CD4-positive, alpha-beta T cell treated with Interleukin-21 for 1 hour (primary cell): Measurements from ENCODE around the gene ZBTB48.
A peak's percentile ranks its signal among the peaks of the same experiment; 100 is the strongest.
"Not testable (repeated sequence)": the region's sequence is repeated elsewhere in the genome, so short reads cannot be mapped to it uniquely, and the experiment has no call there.

Source experiments
- DNase-seq: peaks from one replicate; pipeline ENCODE4 v3.0.0-alpha.2; 2020

ZBTB48 gene

DNA sequence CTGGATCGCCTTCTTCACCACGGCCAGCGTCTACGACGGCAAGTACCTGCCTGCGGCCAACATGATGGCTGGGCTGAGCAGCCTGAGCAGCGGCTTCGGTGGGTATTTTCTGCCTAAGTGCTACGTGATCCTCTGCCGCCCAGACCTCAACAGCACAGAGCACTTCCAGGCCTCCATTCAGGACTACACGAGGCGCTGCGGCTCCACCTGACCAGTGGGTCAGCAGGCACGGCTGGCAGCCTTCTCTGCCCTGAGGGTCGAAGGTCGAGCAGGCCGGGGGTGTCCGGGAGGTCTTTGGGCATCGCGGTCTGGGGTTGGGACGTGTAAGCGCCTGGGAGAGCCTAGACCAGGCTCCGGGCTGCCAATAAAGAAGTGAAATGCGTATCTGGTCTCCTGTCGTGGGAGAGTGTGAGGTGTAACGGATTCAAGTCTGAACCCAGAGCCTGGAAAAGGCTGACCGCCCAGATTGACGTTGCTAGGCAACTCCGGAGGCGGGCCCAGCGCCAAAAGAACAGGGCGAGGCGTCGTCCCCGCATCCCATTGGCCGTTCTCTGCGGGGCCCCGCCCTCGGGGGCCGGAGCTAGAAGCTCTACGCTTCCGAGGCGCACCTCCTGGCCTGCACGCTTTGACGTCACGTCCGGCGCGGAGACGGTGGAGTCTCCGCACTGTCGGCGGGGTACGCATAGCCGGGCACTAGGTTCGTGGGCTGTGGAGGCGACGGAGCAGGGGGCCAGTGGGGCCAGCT lies at the start of gene ZBTB48:
Gene ZBTB48, plus strand, starts transcription at position 621 of the 745 bp plus-strand sequence. CDS start 616 bp downstream, outside the sequence.
- DNase-seq: peak; percentile 97

DNA sequence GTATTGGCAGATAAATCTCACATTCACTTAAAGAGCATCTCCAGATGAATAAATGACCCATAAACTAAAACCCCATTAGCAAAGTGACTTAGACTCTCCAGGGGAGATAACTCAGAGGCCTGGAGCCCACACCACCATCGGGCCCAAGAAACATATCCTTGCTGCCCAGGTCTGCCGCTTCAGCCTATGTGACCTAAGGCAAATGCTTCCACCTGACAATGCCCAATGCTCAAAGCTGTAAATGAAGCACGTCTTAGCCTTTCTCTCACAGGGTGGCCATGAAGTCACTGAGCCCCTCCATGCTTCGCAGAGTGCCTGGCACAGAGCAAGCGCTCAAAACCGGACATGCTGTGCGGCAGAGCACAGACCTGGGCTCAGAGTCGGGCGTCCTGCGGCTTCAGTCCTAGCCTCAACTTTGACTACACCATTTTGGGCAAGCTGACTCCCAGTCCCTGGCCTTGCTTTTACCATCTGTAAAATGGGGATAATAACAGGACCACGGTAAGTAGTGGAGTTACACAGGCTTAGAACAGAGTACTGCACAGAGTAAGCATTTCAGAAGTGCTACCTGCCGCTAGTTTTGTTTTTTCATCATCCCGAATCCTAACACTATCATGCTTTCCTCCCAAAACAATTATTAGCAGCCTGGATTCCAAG lies 49.2 kb upstream of the ZBTB48 start:
- DNase-seq: no peak

DNA sequence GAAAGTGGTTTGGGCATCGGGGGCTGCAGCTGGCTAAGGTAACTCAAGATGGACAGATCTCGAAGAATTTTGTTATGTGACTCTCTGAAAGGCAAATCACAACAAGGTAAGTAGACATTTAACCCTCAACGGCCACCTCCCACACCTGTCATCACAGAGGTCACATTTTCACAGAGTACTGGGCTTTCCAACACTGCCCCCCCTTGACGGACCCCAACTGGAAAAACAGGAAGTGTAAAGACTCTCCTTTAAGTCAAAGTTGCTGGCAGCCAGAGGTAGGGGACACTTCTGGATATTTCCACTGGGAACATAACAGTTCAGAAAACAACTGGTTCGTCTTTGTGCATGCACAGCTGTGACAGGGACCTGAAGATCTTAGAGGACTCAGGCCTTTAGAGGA lies 47.8 kb upstream of the ZBTB48 start:
- no peak for DNase-seq

DNA sequence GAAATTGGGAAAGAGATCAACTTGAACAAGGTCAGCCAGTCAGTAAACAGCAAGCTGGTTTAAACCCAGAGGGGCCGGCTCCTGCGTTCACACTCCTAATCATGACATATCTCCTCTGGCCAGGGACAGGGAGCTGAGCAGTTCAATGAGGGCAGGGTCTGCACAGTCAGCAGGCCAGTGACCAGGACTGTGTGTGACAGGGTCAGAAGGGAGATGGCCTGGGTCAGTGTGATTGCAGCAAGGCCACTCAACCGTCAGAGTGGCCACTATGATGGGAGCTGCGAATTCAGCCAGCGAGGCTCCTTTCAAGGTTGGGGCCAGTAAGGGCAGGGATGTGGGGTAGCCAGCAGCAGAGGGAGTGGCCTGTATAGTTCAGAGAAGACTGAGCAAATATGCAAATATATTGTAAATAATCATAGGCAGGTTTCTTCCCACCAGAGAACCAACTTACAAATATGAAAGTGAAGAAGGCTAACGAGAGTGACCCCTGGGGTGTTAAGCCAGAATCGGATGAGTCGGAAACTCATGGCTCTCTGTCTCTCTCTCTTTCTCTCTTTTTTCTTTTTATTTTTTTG lies 45.5 kb upstream of the ZBTB48 start:
- no peak for DNase-seq

DNA sequence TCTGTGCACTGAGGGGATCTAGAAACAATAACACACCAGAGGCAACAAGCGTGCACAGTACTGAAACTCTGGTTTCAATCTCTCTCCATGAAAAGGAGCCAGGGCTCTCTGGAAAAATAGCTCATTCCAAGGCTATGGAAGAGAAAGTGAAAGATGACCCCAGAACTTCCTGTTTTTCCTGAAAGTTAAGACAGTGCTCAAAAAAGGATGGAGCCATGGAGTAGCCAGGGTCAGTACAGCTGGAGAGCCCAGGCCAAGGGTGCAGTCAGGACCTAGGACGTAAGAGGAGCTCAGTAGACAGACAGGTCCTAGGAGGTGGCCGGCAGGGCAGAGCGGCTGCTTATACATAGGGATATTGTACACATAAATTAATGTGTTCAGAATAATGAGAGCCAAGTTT lies 44.6 kb upstream of the ZBTB48 start:
- no peak for DNase-seq

- DNase-seq: no peak
These were observed 43.5 kb upstream of the ZBTB48 start for GRCh38 chr1:6536291-6536690.

DNA sequence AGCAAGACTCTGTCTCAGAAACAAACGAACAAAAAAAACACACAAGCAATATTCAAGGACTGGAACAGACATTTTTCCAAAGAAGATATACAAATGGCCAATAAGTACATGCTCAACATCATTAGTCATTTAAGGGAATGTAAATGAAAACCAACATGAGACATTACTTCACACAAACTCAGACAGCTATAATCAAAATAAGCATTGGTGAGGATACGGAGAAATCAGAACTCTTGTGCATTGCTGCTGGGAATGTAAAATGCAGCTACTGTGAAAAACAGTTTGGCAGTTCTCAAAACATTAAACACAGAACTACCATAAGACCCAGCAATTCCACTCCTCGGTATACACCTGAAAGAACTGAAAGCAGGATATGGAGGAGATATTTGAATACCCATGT lies 40.8 kb upstream of the ZBTB48 start:
- DNase-seq: no peak

GRCh38 chr1:6544831-6545230 lies 35.0 kb upstream of the ZBTB48 start:
- DNase-seq: no peak

DNA sequence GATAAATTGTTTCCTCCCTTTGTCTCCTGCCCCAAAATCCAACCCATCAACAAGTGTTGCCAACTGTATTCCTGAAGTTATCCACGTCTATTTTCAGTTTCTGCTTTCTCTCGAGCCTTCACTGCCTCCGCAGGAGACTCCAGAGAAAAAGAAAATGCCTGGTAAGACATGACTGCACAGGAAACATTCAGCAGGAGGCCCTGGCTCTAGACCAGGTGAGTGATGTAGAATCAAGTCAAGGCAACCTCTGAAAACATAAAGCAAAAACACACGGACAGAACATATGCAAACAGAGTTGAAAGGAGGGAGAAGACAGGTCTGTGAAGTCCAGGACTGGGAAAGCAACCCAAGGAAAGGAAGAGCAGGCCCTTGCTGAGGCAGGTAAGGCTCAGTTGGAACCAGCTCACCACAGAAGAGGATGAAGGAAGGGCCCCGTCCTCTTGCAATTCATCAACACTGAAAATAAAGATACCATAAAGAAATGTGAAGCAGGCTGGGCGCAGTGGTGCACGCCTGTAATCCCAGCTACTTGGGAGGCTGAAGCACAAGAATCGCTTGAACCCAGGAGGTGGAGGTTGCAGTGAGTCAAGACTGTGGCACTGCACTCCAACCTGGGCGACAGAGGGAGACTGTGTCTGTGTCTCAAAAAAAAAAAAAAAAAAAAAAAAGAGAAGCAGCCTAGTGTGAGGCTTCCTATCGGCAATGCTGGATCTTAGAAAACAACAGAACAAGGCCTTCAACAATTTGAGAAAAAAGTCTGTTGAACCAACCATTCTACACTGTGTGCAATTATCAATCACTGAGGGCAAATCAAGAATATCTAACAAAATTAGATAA lies 34.3 kb upstream of the ZBTB48 start:
- DNase-seq: peak; percentile 7

- DNase-seq: no peak
These were observed 33.5 kb upstream of the ZBTB48 start for GRCh38 chr1:6546326-6546725.

DNA sequence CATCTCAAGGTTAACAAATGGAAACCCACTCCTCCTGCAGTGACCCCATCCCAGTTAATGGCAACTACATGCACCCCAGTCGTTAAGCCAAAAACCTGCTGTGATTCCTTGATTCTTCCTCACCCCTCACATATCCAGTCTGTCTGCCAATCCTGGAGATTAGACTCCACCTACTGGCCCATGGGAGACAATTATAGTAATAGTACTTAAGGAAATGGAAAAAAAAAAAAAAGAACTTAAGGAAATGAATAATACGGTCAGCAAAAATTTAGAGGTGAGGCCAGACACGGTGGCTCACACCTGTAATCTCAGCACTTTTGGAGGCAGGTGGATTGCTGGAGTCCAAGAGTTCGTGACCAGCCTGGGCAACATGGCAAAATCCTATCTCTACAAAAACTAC lies 32.5 kb upstream of the ZBTB48 start:
- no peak for DNase-seq

- DNase-seq: peak; percentile 95
These were observed 25.5 kb upstream of the ZBTB48 start, which contains the start of gene NOL9 for GRCh38 chr1:6554031-6554906. Gene NOL9, minus strand, starts transcription at chr1:6554513. Its CDS starts 11 bp downstream, at chr1:6554502.

GRCh38 chr1:6554907-6555778 lies 24.7 kb upstream of the ZBTB48 start, which contains the start of gene TAS1R1:
Gene TAS1R1, plus strand, starts transcription at chr1:6555307. Its CDS starts 67 bp downstream, at chr1:6555374.
- DNase-seq: no peak

- DNase-seq: no peak
These were observed 22.2 kb upstream of the ZBTB48 start for GRCh38 chr1:6557597-6557996.

DNA sequence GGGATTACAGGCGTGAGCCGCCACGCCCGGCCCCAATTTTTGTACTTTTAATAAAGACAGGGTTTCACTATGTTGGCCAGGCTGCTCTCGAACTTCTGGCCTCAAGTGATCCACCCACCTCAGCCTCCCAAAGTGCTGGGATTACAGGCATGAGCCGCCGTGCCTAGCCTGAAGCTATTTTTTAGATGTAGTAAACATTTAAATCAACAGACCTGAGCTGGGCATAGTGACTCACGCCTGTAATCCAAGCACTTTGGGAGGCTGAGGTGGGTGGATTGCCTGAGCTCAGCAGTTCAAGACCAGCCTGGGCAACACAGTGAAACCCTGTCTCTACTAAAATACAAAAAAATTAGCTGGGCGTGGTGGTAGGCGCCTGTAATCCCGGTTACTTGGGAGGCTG lies 20.6 kb upstream of the ZBTB48 start:
- DNase-seq: not testable (repeated sequence)

DNA sequence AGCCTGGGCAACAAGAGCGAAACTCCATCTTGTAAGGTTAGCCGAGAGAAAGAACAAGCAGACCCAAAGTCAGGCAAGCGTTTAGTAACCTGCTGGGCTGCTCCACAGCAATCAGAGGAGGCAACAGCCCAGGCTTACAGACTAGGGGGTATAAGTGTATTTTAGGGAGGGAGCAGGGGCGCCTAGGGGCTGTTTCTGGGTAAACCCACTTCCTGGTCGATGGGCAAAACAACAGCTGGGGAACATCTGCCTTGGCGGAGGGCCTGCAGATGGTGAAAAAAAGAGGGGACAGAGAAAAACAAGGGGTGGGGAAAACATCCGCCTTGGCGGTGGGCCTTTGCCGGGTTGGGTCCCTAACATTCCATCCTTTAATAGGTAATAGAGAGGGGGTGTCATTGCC lies 19.5 kb upstream of the ZBTB48 start:
- DNase-seq: no peak

DNA sequence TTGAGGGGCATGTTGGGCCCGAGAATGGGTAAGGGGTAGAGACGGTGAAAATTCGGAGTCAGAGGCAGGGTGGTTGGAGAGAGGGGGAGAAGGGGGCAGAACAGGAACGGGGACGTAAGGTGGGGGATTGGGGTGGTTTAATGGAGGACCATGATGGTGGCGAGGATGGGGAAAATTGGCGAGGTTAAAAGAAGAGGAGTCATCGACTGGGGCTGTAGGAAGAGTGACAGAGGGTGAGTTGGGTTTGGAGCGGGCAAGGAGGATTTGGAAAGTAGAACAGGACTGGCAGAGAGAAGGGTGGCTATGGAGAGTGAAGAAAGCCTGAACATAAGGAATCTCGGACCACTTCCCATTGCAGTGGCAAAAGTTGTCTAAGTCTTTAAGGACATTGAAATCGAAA lies 10.8 kb upstream of the ZBTB48 start:
- no peak for DNase-seq

GRCh38 chr1:6570100-6570499 lies 9.7 kb upstream of the ZBTB48 start:
- DNase-seq: no peak

DNA sequence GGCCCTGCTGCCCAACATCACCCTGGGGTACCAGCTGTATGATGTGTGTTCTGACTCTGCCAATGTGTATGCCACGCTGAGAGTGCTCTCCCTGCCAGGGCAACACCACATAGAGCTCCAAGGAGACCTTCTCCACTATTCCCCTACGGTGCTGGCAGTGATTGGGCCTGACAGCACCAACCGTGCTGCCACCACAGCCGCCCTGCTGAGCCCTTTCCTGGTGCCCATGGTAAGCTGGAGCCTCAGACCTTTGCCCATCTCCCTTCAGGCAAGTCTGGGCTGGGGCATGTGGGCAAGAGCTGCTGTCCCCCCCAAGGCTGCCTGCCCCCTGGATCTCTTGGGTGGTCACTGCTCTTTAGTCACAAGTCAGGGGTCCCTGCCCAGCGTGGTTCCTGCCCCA lies 8.8 kb upstream of the ZBTB48 start:
- no peak for DNase-seq

DNA sequence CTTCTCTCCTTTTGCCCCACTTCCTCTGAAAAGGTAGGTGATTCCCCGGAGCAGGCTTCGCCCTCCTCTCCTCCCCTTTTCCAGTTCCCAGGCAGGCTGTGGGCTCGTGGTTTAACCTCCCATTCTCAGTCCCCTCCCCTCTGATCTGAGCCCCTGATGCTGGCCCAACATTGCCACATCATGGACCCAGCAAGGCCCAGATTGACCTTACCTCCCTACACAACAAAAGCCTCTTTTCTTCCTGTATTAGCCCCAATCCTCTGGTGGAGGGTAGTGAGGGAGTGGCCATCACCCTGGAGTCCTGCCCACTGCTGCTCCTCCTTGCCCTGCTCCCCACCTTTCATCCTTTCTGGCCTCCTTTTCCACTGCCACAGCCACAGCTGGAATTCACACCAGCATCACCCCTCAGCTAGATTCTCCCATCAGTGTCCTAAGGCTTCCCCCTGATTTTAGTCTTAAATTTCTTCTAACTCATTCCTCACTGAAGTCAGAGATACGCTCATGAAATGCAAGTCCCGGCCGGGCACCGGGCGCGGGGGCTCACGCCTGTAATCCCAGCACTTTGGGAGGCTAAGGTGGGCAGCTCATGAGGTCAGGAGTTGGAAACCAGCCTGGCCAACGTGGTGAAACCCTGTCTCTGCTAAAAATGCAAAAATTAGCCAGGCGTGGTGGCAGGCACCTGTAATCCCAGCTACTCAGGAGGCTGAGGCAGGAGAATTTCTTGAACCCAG lies 7.0 kb upstream of the ZBTB48 start:
- DNase-seq: no peak
